Measurements from ENCODE around the gene GPSM1. TPM values are rescaled to one million over a fixed set of nuclear protein-coding genes. Genes with fewer than 3 reads are reported as not detected.

GPSM1 gene
- total and polyA plus RNA-seq, 10 donors: 4.5 to 27.9 (median 12.5) TPM

- peaks cover 0 to 45% (median 4%) of the 10 kb centered on the region in 7 donors for H3K27me3 ChIP-seq (replicated peaks in 1 of 7)
- WGBS, 5 donors: 88 to 96% (median 90%) methylated on average over 5 to 10 of the region's 10 CpGs
- intact Hi-C loops (cut with DNase I; ENCODE audit: low total_unique reads): no loop called here
- TF ChIP-seq POLR2A (IDR thresholded peaks at IDR 0.05): no peak
- no peak for TF ChIP-seq POLR2AphosphoS5 (IDR thresholded peaks at IDR 0.05)
- TF ChIP-seq CTCF (IDR thresholded peaks at IDR 0.05 in 8 of 11, conservative IDR thresholded peaks at IDR 0.05 in 3 of 11): no peak
- no peaks in the 10 kb centered on the region for H3K36me3 ChIP-seq
- H3K9me3 ChIP-seq: no peaks in the 10 kb centered on the region
- no peak for DNase-seq
- H3K27ac ChIP-seq: no peak overlapping the region
- H3K4me3 ChIP-seq: no peak overlapping the region
- peaks cover 0 to 30% (median 18%) of the 10 kb centered on the region in 6 donors for H3K4me1 ChIP-seq
These were observed 22.9 kb upstream of the GPSM1 start for GRCh38 chr9:136304456-136304855.

GRCh38 chr9:136304981-136305380, 22.4 kb upstream of the GPSM1 start:
- DNase-seq: no peak
- Histone ChIP-seq H3K9me3 (no peaks in the 10 kb centered on the region), H3K4me3 (no peak overlapping the region), H3K27me3 (replicated peaks in 1 of 7) (peaks cover 0 to 47% (median 4%) of the 10 kb centered on the region in 7 donors), H3K4me1 (peaks cover 0 to 35% (median 21%) of the 10 kb centered on the region in 6 donors), H3K27ac (no peak overlapping the region), H3K36me3 (no peaks in the 10 kb centered on the region)
- 69 to 83% (median 78%) methylated on average over 6 to 13 of the region's 13 CpGs for WGBS, 5 donors
- intact Hi-C loops (cut with DNase I; ENCODE audit: low total_unique reads): no loop called here
- TF ChIP-seq POLR2A (IDR thresholded peaks at IDR 0.05): no peak
- TF ChIP-seq CTCF (IDR thresholded peaks at IDR 0.05 in 8 of 11, conservative IDR thresholded peaks at IDR 0.05 in 3 of 11): no peak
- no peak for TF ChIP-seq POLR2AphosphoS5 (IDR thresholded peaks at IDR 0.05)

GRCh38 chr9:136305804-136306203, 21.5 kb upstream of the GPSM1 start:
- DNase-seq: no peak
- peaks cover 0 to 44% (median 22%) of the 10 kb centered on the region in 6 donors for H3K4me1 ChIP-seq

More at GRCh38 chr9:136305804-136306203, 21.5 kb upstream of the GPSM1 start:
- peaks cover 0 to 56% (median 4%) of the 10 kb centered on the region in 7 donors for H3K27me3 ChIP-seq (replicated peaks in 1 of 7)
- no peaks in the 10 kb centered on the region for H3K36me3 ChIP-seq
- no peak overlapping the region for H3K4me3 ChIP-seq
- no peaks in the 10 kb centered on the region for H3K9me3 ChIP-seq
- H3K27ac ChIP-seq: no peak overlapping the region
- TF ChIP-seq POLR2AphosphoS5 (IDR thresholded peaks at IDR 0.05): no peak
- no peak for TF ChIP-seq CTCF (IDR thresholded peaks at IDR 0.05 in 8 of 11, conservative IDR thresholded peaks at IDR 0.05 in 3 of 11)
- TF ChIP-seq POLR2A (IDR thresholded peaks at IDR 0.05): no peak
- WGBS, 5 donors: 36 to 50% (median 43%) methylated on average over 4 to 18 of the region's 18 CpGs
- intact Hi-C loops (cut with DNase I; ENCODE audit: low total_unique reads): no loop called here
